GM12874 (cell line): ENCODE results near the gene USP25.

Experiments
- CTCF ChIP-seq: IDR thresholded peaks from 2 replicates; pipeline ENCODE4 v1.5.1; 2011; ENCODE audit warnings: low read depth, mild to moderate bottlenecking, control low read depth, low read length, moderate library complexity; ENCODE audit not compliant: insufficient read depth

USP25 gene

GRCh38 chr21:15860541-15860940 is 130.8 kb downstream of the USP25 start:
- no peak for TF ChIP-seq CTCF

GRCh38 chr21:15868940-15869339 is 139.2 kb downstream of the USP25 start:
- TF ChIP-seq CTCF, result no peak

DNA sequence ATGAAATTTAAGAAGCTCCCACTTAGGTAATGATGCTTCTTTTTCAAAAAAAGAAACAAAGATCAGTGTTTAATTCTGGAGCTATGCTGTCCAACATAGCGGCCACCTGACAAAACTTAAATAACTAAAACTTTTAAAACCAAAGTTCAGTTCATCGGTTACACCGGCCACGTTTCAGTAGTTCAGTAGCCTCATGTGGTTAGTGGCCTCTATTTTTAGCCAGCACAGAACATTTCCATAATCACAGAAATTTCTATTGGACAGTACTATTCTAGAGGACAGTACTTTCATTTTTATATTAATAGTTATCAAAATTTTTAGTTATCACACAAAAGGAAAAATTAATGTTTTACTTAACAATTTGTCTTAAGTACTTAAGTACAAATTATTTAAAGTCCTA is 141.0 kb downstream of the USP25 start:
- TF ChIP-seq CTCF, result no peak

GRCh38 chr21:15872236-15872635 is 142.5 kb downstream of the USP25 start:
- TF ChIP-seq CTCF, result no peak

- TF ChIP-seq CTCF, result no peak
Observed at GRCh38 chr21:15874615-15875014, 144.8 kb downstream of the USP25 start.

GRCh38 chr21:15875286-15875685 is 145.5 kb downstream of the USP25 start:
- TF ChIP-seq CTCF, result no peak

DNA sequence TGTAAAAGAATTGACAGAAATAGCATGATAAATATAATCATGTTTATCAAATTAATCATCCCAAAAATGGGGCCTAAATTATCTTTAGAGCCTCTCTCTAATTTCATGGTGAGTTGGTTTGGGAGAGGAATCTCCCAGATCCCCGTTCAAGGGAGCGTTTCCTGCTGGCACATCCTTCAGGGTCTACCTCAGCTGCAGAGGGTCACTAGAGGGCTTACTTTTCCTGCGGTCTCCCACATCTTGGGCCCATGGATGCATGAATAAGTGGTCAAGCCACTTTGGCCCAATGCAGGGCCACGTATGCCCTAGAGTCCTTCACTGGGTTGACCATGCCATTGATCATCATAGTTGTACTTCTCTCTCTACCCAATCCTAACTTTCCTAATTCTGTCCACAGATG is 164.1 kb downstream of the USP25 start:
- TF ChIP-seq CTCF, result no peak

- no peak for TF ChIP-seq CTCF
Observed at GRCh38 chr21:15894596-15894995, 164.8 kb downstream of the USP25 start.
